ENCODE data around the gene SLC1A1. TPM values are rescaled to one million over a fixed set of nuclear protein-coding genes. Genes with fewer than 3 reads are reported as not detected.
"Not testable (repeated sequence)": the region's sequence is repeated elsewhere in the genome, so short reads cannot be mapped to it uniquely, and the experiment has no call there.

Gene SLC1A1
- total RNA-seq, 1 donor from 2014 or later = 2.5 TPM

DNA sequence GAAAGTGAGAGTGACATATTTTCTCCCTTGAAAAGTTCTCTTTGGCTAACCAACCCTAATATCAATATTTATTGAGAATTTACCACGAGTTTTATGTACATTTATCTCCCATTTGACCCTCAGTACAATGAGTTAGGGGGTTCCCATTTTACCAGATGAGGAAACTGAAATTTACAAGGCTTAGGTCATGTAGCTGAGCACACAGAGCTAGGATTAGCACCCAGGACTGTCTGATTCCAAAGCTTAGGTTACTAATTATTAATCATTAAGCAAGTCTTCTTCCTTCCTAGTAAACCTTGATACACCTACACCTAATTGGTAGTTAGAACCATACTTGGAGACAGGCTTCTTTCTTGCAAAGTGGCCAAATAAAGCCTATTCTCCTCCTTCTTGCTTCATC is 12.2 kb downstream of the SLC1A1 start:
- ATAC-seq (ENCODE audit: poor library complexity) = no peak
- DNase-seq = no peak
- intact Hi-C loops (cut with DNase I) = no loop called here

- DNase-seq (no peak), ATAC-seq (ENCODE audit: poor library complexity) (no peak)
- intact Hi-C loops (cut with DNase I) = no loop called here
Observed at GRCh38 chr9:4503103-4503502, 12.8 kb downstream of the SLC1A1 start.

- intact Hi-C loops (cut with DNase I) = no loop called here
- ATAC-seq (ENCODE audit: poor library complexity) (no peak), DNase-seq (no peak)
Observed at GRCh38 chr9:4504250-4504649, 14.0 kb downstream of the SLC1A1 start.

- DNase-seq (no peak), ATAC-seq (ENCODE audit: poor library complexity) (no peak)
- intact Hi-C loops (cut with DNase I) = no loop called here
Observed at GRCh38 chr9:4506490-4506889, 16.2 kb downstream of the SLC1A1 start.

GRCh38 chr9:4507306-4508130 is 17.2 kb downstream of the SLC1A1 start:
- ATAC-seq (ENCODE audit: poor library complexity) = no peak
- intact Hi-C loops (cut with DNase I) = no loop called here
- DNase-seq = no peak

GRCh38 chr9:4508246-4508906 is 18.1 kb downstream of the SLC1A1 start:
- no peak for ATAC-seq (ENCODE audit: poor library complexity)

DNA sequence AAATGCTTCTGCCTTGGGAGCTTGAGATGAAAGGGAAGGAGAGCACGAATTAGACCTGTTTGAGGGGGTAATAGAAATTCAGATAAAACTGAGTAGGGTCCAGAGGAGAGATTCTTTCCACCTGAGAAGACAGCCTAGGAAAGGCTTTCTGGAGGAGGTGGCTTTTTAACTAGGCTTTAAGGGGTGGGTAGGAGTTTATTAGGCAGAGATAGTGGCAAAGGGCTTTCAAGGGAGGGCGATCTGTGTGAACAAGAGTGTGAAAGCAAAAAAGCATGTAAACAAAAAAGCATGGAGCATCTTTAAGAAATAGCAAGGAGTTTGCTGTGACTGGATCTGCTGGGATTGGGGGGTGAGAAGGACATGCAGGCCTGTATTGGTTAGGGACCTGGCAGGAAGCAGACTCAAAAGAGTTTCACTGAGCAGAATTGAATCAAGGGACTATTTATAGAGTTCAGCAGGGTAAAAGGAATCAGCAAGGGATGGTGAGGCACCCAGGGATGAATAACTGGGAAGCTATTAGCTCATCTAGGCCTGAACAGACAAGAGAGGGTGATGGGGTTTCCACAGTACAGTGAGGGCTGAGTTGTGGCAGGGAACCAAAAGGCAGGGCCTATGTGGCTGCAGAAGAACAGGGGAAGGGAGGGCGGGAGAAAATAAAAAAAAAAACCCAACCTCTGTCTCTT is 18.8 kb downstream of the SLC1A1 start:
- DNase-seq (no peak), ATAC-seq (ENCODE audit: poor library complexity) (no peak)
- intact Hi-C loops (cut with DNase I) = no loop called here

More at GRCh38 chr9:4508246-4508906, 18.1 kb downstream of the SLC1A1 start:
- DNase-seq = no peak
- intact Hi-C loops (cut with DNase I) = no loop called here

DNA sequence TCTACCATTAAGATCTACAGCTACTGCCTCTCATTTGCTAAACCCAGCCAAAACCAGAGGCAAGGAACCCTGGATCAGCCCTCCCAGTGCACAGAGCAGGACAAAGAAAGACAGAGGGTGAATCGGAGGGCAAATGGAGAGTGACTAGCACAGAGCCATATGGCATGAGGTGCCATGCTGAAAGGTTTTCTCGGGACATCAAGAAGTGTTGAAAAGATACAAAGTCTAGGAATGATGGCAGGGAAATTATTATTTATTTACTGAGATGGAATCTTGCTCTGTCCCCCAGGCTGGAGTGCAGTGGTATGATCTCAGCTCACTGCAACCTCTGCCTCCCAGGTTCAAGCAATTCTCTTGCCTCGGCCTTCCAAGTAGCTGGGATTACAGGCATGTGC is 19.3 kb downstream of the SLC1A1 start:
- intact Hi-C loops (cut with DNase I) = no loop called here
- ATAC-seq (ENCODE audit: poor library complexity) (no peak), DNase-seq (no peak)

GRCh38 chr9:4510546-4511322 is 20.5 kb downstream of the SLC1A1 start:
- ATAC-seq (ENCODE audit: poor library complexity) (no peak), DNase-seq (no peak)
- intact Hi-C loops (cut with DNase I) = no loop called here

GRCh38 chr9:4514252-4515128 is 24.2 kb downstream of the SLC1A1 start:
- ATAC-seq (ENCODE audit: poor library complexity) (no peak), DNase-seq (no peak)
- intact Hi-C loops (cut with DNase I) = no loop called here

DNA sequence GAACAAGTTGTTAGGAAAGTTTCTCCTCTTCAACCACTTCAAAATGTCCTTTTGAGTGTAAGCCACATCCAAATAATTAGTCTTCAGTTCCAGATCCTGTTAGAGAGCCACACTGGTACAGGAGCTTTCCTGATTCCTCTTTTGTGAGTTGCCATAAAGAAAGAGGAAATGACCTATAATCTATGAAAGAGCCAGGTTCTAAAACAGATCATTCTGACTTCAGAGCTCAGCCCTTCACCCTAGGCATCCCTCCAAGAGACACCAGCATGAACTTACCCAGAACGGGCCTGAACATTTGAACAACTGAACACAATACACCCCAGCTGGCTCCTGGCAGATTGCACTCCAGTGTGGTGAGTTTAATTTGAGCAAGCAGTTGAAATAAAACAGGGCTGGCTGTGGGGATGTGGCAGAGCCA is 25.7 kb downstream of the SLC1A1 start:
- DNase-seq = no peak
- intact Hi-C loops (cut with DNase I) = no loop called here
- no peak for ATAC-seq (ENCODE audit: poor library complexity)

DNA sequence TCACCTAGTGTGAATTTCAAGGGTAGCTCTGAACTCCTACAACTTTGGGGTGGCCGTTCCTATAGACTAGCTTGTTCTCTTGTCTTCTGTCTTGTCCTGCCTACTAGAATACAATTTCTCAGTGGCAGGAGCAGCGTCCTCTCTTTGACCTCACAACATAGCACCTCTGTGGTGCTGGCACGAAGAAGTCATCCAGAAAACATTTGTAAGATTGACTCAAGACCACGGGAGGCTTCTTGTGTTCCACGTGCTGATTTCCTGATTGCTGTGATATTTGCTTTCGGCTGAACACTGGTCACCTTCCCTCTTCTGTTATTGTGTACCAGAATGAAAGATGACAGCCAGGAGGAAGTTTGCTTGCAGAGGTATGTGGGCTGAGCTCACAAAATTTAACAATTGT is 27.0 kb downstream of the SLC1A1 start:
- intact Hi-C loops (cut with DNase I) = no loop called here
- DNase-seq (no peak), ATAC-seq (ENCODE audit: poor library complexity) (no peak)

GRCh38 chr9:4519604-4520003 is 29.3 kb downstream of the SLC1A1 start:
- intact Hi-C loops (cut with DNase I) = no loop called here
- ATAC-seq (ENCODE audit: poor library complexity) (no peak), DNase-seq (no peak)

DNA sequence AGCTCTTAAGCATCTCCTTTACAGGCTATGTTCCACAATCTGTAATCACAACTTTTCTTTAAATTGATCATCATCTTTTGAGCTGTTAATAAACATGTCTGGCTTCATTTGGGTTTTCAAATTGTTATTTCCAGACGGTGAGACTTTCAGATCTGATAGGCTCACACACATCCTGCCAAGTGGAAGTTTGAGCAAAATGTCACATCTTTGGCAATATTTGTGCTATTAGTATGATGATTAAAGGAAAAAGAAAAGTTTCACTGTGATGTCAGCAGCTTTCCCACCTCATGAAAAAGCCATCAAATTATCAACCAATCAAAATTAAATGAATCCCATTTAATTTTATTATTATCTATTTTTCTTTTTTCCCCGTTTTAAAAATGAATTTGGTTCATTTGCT is 29.8 kb downstream of the SLC1A1 start:
- no peak for DNase-seq
- intact Hi-C loops (cut with DNase I) = no loop called here
- no peak for ATAC-seq (ENCODE audit: poor library complexity)

DNA sequence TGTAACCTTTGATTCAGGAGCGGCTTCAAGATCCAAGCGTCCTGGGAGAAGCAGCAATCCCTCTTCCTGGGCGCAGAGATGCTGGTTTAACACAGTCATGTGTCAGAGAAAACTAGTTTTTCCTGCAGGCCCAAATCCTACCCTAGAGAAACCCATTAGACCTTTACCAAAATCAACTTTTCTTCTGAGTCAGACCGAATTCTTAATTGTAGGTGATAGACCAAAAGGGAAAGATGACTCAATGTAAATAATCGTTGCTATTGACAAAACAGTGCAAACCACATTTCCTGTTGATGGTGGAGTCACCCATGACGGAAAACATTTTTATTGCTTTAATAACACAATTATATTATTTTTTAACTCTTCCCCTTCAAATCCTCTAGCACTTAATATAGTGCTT is 40.1 kb downstream of the SLC1A1 start:
- ATAC-seq (ENCODE audit: poor library complexity) (no peak), DNase-seq (no peak)
- intact Hi-C loops (cut with DNase I) = no loop called here

- ATAC-seq (ENCODE audit: poor library complexity); DNase-seq; intact Hi-C loops (cut with DNase I): not testable (repeated sequence)
Observed at GRCh38 chr9:4530831-4531230, 40.6 kb downstream of the SLC1A1 start.

DNA sequence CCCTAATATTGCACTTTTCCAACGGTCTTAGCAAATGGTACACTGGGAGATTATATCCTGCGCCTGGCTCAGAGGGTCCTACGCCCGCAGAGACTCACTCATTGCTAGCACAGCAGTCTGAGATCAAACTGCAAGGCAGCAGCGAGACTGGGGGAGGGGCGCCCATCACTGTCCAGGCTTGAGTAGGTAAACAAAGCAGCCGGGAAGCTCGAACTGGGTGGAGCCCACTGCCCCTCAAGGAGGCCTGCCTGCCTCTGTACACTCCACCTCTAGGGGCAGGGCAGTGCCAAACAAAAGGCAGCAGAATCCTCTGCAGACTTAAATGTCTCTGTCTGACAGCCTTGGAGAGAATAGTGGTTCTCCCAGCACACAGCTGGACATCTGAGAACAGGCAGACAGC is 41.1 kb downstream of the SLC1A1 start:
- DNase-seq; ATAC-seq (ENCODE audit: poor library complexity); intact Hi-C loops (cut with DNase I): not testable (repeated sequence)

- DNase-seq; ATAC-seq (ENCODE audit: poor library complexity); intact Hi-C loops (cut with DNase I): not testable (repeated sequence)
Observed at GRCh38 chr9:4533881-4534280, 43.6 kb downstream of the SLC1A1 start.
